Ovary (tissue), 10 donors: ENCODE data around the gene MAD2L1BP. TPM values are rescaled to one million over a fixed set of nuclear protein-coding genes. Genes with fewer than 3 reads are reported as not detected.
"Not testable (repeated sequence)": the region's sequence is repeated elsewhere in the genome, so short reads cannot be mapped to it uniquely, and the experiment has no call there.

Experiments used
- DNase-seq, 5 donors: peaks; one replicate each; pipeline ENCODE4 v3.0.0-alpha.2; 2019 to 2020
- H3K27ac ChIP-seq, 2 donors: fragments of 200-600 bp; one replicate each; pipeline versions ENCODE4 v1.5.1 to v1.8.0; 2019 to 2022
- H3K27me3 ChIP-seq: fragments of 200-600 bp; one replicate; pipeline ENCODE4 v1.8.0; 2022
- H3K36me3 ChIP-seq: fragments of 200-600 bp; sonication (generic); one replicate; pipeline ENCODE4 v1.5.1; 2019
- H3K4me1 ChIP-seq: one replicate; pipeline ENCODE4 v1.8.1; 2013; ENCODE audit warnings: mild to moderate bottlenecking, moderate library complexity; ENCODE audit not compliant: insufficient read depth
- H3K4me3 ChIP-seq: fragments of 200-600 bp; sonication (generic); one replicate; pipeline ENCODE4 v1.5.1; 2017
- H3K9me3 ChIP-seq, 2 donors: fragments of 200-600 bp in 1 of 2; sonication (generic) in 1 of 2; one replicate each; pipeline versions ENCODE4 v1.5.1 to v1.8.1; 2013 to 2019; ENCODE audit warnings: mild to moderate bottlenecking in 1 of 2, moderate library complexity in 1 of 2
- CTCF ChIP-seq, 3 donors: fragments of 450-650 bp in 2 of 3; fragments of 200-600 bp in 1 of 3; IDR thresholded peaks; one replicate each; pipeline versions ENCODE4 v1.5.1 to v1.8.0; 2016 to 2022; ENCODE audit warnings: antibody characterized with exemption in 3 of 3, mild to moderate bottlenecking in 1 of 3
- EP300 ChIP-seq: sonication (generic); formaldehyde crosslinking; IDR thresholded peaks from one replicate; pipeline ENCODE4 v1.6.1; 2017; ENCODE audit warnings: antibody characterized with exemption
- POLR2A ChIP-seq: fragments of 450-650 bp; IDR thresholded peaks from one replicate; pipeline ENCODE4 v1.6.1; 2017; ENCODE audit warnings: antibody characterized with exemption, mild to moderate bottlenecking, moderate library complexity
- WGBS, 3 donors: extraction: QIAGEN DNeasy Blood & Tissue Kit in 1 of 3; methylation state at CpG; one replicate each; pipeline versions ENCODE4 v1.1.5 to v1.1.7; 2013 to 2017; 5-methylcytosine and 5-hydroxymethylcytosine counted together
- intact Hi-C, 4 donors: fragments of 100-400 bp; cut with DNase I; formaldehyde crosslinking; loops; one replicate each; pipeline versions ENCODE4 v1.11.0 to v1.15.1; 2022 to 2023
- long read RNA-seq, 3 donors: library from polyadenylated mRNA in 2 of 3; unstranded in 2 of 3; transcript quantifications; one replicate each; pipeline ENCODE4 v2.0.0 and lab custom pipeline, GENCODE V29; 2021 to 2026
- polyA plus RNA-seq, 2 donors: library from polyadenylated mRNA; stranded (reverse); fragments of 200-250 nt in 1 of 2; fragments of 350-450 nt in 1 of 2; fragmentation: Illumina TruSeq in 1 of 2; extraction: RNeasy Lipid Tissue Mini Kit (QIAGEN cat#74804) in 1 of 2; gene quantifications; one replicate each; pipeline ENCODE4 v1.2.3, GENCODE V29; 2013 to 2014
- total RNA-seq, 7 donors: library from RNA; depleted of rRNA in 2 of 7; stranded (reverse); fragments of >200 nt in 2 of 7; fragmentation: NEBNext Ultra II Directional in 3 of 7; extraction: Animal tissue kit (Norgen Biotek cat#: 25700) in 3 of 7; gene quantifications; one replicate each; pipeline versions ENCODE4 v1.1.0 to v1.2.4, GENCODE V29; 2016 to 2023
- donor health status: DM: no; HTN: no; CAD: no; lungs with moderate emphysema.
- donor health status: DM: no; HTN: no; CAD: no.
- donor health status: Bipolar disorder and iron deficiency.
- donor health status: DM: yes; HTN: yes; CAD: no.
- donor health status: DM: no; HTN: no; CAD: no.
- donor health status: DM: yes; HTN: yes; CAD: no.

MAD2L1BP gene, protein sequence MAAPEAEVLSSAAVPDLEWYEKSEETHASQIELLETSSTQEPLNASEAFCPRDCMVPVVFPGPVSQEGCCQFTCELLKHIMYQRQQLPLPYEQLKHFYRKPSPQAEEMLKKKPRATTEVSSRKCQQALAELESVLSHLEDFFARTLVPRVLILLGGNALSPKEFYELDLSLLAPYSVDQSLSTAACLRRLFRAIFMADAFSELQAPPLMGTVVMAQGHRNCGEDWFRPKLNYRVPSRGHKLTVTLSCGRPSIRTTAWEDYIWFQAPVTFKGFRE
- total RNA-seq (10 to 100 TPM; 11.9 to 28.4 (median 16.8) TPM), polyA plus RNA-seq (10 to 100 TPM; 16.0 to 23.9 TPM)
- long read RNA-seq, donor 1, transcript MAD2L1BP-201 (3 exons, 1,301 nt) = major isoform, 27 of 28 reads
- long read RNA-seq, donor 1, partial matches to known transcripts = 1 of 28 reads
- long read RNA-seq, donor 1, other reads (novel, unspliced or antisense) = 0 of 28 reads
- long read RNA-seq, donor 2, transcript MAD2L1BP-201 (3 exons, 1,301 nt) = major isoform, 13 of 22 reads
- long read RNA-seq, donor 2, partial matches to known transcripts = 7 of 22 reads
- long read RNA-seq, donor 2, other reads (novel, unspliced or antisense) = 0 of 22 reads
- long read RNA-seq, donor 3, transcript MAD2L1BP-201 (3 exons, 1,301 nt) = major isoform, 11 of 11 reads
- long read RNA-seq, donor 3, partial matches to known transcripts = 0 of 11 reads
- long read RNA-seq, donor 3, other reads (novel, unspliced or antisense) = 0 of 11 reads

DNA sequence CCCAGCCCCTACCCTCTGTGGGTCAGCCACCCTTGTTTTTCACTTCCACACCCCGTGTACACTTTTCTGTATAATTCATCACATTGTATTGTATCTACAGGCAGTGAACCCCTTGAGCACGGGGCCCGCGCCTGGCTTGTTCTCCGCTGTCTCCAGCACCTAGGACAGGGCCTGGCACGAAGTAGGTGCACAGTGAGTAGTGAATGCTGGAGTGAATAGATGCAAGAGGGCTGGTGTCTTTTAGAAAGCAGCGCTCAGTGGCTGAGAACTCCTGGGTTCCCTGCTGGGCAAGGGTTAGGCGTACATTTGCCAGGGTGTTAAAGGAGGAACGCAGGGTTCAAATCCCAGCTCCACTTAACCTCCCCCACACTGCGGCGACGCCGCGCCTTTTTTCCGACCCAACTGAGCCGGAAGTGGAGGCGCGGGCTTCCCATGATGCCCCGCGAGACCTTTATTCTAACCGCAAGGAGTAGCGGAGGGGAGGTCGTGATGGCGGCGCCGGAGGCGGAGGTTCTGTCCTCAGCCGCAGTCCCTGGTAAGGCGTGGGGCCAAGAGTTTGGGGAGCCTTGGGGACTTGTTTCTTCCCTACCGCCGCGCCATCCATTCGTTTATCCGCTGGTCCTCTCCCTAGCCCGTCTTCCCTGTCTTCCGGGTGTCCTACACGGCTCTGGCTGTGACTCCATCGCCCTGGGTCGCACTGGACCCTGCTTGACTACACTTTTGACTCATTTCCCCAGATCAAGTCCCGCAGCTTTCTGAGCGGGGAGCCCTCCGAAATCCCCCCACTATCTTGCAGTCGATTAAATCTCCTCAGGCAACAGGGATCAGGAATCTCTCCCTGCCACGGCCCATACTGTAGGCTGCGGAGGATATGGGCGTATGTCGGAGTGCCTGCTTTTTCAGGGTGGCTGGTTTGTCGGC, at the start of gene MAD2L1BP:
Gene MAD2L1BP, plus strand, starts transcription at position 454 of the 921 bp plus-strand sequence. Its CDS starts 36 bp downstream, at position 490.
- Histone ChIP-seq H3K27ac (peak within 1 kb of the TSS; percentile 23 to 56), H3K4me3 (peak within 1 kb of the TSS; percentile 62), H3K9me3 (no peaks in the 10 kb centered on the region), H3K4me1 (peaks cover 4% of the 10 kb centered on the region), H3K36me3 (no peaks in the 10 kb centered on the region), H3K27me3 (no peaks in the 10 kb centered on the region)
- DNase-seq = peak; percentile 75 to 88 (median 78)
- TF ChIP-seq EP300 (no peak), POLR2A (peak; percentile 35)
- WGBS, 3 donors = 2 to 3% (median 2%) methylated on average over 46 to 48 of the region's 48 CpGs
- intact Hi-C loops = no loop called here

DNA sequence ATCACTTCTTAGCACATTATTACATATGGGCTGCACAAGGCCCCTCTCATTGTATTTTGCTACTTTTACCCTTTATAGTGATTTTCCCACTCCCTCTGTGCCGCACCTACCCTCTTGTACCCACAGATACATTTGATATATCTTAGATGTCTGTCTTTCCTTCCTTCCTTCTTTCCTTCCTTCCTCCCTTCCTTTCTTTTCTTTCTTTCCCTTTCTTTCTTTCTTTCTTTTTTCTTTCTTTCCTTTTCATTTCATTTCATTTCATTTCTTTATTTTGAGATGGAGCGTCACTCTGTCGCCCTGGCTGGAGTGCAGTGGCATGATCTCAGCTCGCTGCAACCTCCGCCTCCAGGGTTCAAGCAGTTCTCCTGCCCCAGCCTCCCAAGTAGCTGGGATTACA, 47.4 kb upstream of the MAD2L1BP start:
- Histone ChIP-seq H3K27ac (no peak overlapping the region), H3K27me3 (no peaks in the 10 kb centered on the region), H3K9me3 (no peaks in the 10 kb centered on the region), H3K4me3 (no peak overlapping the region), H3K36me3 (no peaks in the 10 kb centered on the region), H3K4me1 (no peaks in the 10 kb centered on the region)
- intact Hi-C loops = no loop called here
- 93 to 99% (median 98%) methylated on average over 5 of the region's 5 CpGs for WGBS, 3 donors
- TF ChIP-seq EP300 = no peak
- TF ChIP-seq POLR2A = no peak
- no peak for TF ChIP-seq CTCF (IDR thresholded peaks at IDR 0.05)
- no peak for DNase-seq

GRCh38 chr6:43589564-43589963, 46.1 kb upstream of the MAD2L1BP start:
- H3K36me3 ChIP-seq, H3K4me3 ChIP-seq, DNase-seq, H3K9me3 ChIP-seq, H3K4me1 ChIP-seq, H3K27me3 ChIP-seq, H3K27ac ChIP-seq, intact Hi-C loops: not testable (repeated sequence)
- 87 to 98% (median 97%) methylated on average over 1 of the region's 1 CpG for WGBS, 3 donors

- Histone ChIP-seq H3K4me3 (no peak overlapping the region), H3K36me3 (no peaks in the 10 kb centered on the region), H3K4me1 (no peaks in the 10 kb centered on the region), H3K27me3 (no peaks in the 10 kb centered on the region), H3K27ac (no peak overlapping the region), H3K9me3 (no peaks in the 10 kb centered on the region)
- WGBS, 3 donors = 24 to 45% (median 32%) methylated on average over 1 of the region's 1 CpG
- intact Hi-C loops = no loop called here
- no peak for DNase-seq
- TF ChIP-seq CTCF (IDR thresholded peaks at IDR 0.05) (no peak), EP300 (no peak), POLR2A (no peak)
These were observed 41.7 kb upstream of the MAD2L1BP start for GRCh38 chr6:43593938-43594337.

DNA sequence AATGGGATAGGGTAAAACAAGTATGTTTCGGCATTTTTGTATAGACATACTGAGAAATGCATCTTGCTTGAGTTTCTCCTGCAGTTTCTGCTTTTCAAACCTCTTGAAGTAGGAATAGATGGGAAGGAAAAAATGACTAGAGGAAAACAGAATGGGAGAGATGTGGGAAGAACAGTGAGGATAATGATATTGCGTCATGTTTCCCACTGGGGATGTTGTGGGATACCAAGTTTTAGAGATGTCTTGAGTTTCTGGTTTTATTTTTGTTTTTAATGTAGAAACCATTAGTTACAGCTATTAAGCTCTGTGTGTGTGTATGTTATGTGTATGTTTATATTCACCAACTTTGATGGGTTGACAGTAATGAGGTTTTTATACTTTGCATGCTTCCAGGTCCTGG, 35.0 kb upstream of the MAD2L1BP start:
- Histone ChIP-seq H3K27ac (no peak overlapping the region), H3K4me1 (no peaks in the 10 kb centered on the region), H3K9me3 (no peaks in the 10 kb centered on the region), H3K27me3 (no peaks in the 10 kb centered on the region), H3K36me3 (no peaks in the 10 kb centered on the region), H3K4me3 (no peak overlapping the region)
- intact Hi-C loops = loop anchor here in 1 of 4 donors (10.0 kb wide), 1 partner anchor 474 kb away; no protein-coding TSS in a partner anchor
- 95 to 99% (median 98%) methylated on average over 2 of the region's 2 CpGs for WGBS, 3 donors
- TF ChIP-seq POLR2A = no peak
- TF ChIP-seq EP300 = no peak
- no peak for TF ChIP-seq CTCF (IDR thresholded peaks at IDR 0.05)
- no peak for DNase-seq
